ENCODE results near the gene SSX7.
"Not testable (repeated sequence)": the region's sequence is repeated elsewhere in the genome, so short reads cannot be mapped to it uniquely, and the experiment has no call there.

- not testable (repeated sequence) for TF ChIP-seq YY1 (IDR thresholded peaks at IDR 0.05; ENCODE audit: insufficient read depth, insufficient read length); SUZ12 (IDR thresholded peaks at IDR 0.05; ENCODE audit: extremely low read depth, insufficient read depth, insufficient read length); ZNF274 (IDR thresholded peaks at IDR 0.05; ENCODE audit: low read depth, low read length)
These were observed 7.5 kb upstream of the SSX7 start for GRCh38 chrX:52662218-52662617.
